Measurements from ENCODE around the gene BCAS3.

Gene BCAS3

DNA sequence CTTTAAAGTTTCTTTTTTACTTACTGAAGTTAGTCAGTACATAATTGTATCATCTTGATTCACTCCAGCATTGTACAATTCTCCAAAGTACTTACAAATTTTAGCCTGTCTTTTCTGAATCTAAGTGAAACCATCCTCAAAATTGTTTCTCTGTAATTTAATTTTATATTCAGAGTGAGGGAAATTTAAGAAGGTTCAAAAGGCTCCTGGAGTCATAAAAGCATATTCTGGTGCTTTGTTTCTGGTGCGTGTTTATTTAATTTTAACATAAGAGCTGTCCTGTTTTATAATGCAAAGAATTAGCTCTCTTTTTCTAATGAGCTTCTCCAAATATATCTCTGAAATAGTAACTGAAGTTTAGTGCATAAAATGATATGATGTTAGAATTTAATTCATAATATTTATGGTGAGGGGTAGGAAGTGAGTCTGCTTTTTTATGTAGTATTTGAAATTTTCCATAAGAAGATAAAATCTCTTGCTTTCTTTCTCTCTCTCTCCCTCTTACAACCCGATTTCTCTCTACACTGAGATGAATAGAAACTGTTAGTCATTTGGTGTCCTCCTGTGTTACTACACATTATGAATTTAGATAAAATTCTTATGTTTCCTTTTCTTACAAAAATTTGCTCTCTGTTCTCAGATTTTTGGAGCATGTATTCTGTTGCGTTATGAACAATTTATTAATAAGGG is 339.8 kb downstream of the BCAS3 start:
- Histone ChIP-seq H3K27me3 (ENCODE audit: insufficient read depth, low read length) (no peaks in the 10 kb centered on the region), H3K79me2 (ENCODE audit: insufficient read depth, low read length) (no peaks in the 10 kb centered on the region), H3K4me2 (ENCODE audit: low read length) (no peak overlapping the region), H3K9ac (ENCODE audit: low read length) (no peak overlapping the region), H2AFZ (ENCODE audit: low read length) (no peak overlapping the region), H3K36me3 (ENCODE audit: insufficient read depth, low read length) (no peaks in the 10 kb centered on the region), H4K20me1 (ENCODE audit: insufficient read depth, low read length) (no peaks in the 10 kb centered on the region), H3K4me1 (ENCODE audit: insufficient read depth, low read length, severe bottlenecking) (no peaks in the 10 kb centered on the region), H3K27ac (ENCODE audit: low read depth, low read length, poor library complexity, severe bottlenecking) (no peak overlapping the region), H3F3A (ENCODE audit: insufficient read depth, low read length) (no peaks in the 10 kb centered on the region), H3K9me3 (ENCODE audit: low read length) (no peaks in the 10 kb centered on the region), H3K9me2 (ENCODE audit: low read depth, low read length) (no peaks in the 10 kb centered on the region), H3K4me3 (ENCODE audit: low read depth, low read length, poor library complexity, severe bottlenecking) (no peak overlapping the region)
- TF ChIP-seq EZH2 (IDR thresholded peaks at IDR 0.05; ENCODE audit: borderline replicate concordance, low read length), result no peak
- TF ChIP-seq, protein P1, sequence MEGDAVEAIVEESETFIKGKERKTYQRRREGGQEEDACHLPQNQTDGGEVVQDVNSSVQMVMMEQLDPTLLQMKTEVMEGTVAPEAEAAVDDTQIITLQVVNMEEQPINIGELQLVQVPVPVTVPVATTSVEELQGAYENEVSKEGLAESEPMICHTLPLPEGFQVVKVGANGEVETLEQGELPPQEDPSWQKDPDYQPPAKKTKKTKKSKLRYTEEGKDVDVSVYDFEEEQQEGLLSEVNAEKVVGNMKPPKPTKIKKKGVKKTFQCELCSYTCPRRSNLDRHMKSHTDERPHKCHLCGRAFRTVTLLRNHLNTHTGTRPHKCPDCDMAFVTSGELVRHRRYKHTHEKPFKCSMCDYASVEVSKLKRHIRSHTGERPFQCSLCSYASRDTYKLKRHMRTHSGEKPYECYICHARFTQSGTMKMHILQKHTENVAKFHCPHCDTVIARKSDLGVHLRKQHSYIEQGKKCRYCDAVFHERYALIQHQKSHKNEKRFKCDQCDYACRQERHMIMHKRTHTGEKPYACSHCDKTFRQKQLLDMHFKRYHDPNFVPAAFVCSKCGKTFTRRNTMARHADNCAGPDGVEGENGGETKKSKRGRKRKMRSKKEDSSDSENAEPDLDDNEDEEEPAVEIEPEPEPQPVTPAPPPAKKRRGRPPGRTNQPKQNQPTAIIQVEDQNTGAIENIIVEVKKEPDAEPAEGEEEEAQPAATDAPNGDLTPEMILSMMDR (IDR thresholded peaks at IDR 0.05; ENCODE audit: low read length), result no peak

DNA sequence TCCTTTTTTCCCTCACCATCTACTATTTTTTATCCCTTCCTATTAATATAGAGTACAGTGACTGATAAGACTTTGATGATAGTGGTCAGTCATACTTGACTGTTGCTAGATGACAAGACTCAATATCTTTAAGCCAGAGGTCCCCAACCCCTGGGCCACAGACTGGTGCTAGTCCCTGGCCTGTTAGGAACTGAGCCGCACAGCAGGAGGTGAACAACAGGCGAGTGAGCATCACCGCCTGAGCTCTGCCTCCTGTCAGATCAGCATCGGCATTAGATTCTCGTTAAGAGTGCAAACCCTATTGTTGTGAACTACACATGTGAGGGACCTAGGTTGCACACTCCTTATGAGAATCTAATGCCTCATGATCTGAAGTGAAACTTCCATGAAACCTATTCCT is 341.3 kb downstream of the BCAS3 start:
- H3K79me2 ChIP-seq (ENCODE audit: insufficient read depth, low read length), result no peaks in the 10 kb centered on the region
- H3K4me2 ChIP-seq (ENCODE audit: low read length), result no peak overlapping the region
- H3K27ac ChIP-seq (ENCODE audit: low read depth, low read length, poor library complexity, severe bottlenecking), result no peak overlapping the region
- H3K4me3 ChIP-seq (ENCODE audit: low read depth, low read length, poor library complexity, severe bottlenecking), result no peak overlapping the region
- H3K27me3 ChIP-seq (ENCODE audit: insufficient read depth, low read length), result no peaks in the 10 kb centered on the region
- TF ChIP-seq, protein P1 (IDR thresholded peaks at IDR 0.05; ENCODE audit: low read length), result no peak
- TF ChIP-seq EZH2 (IDR thresholded peaks at IDR 0.05; ENCODE audit: borderline replicate concordance, low read length), result no peak
- H3K9ac ChIP-seq (ENCODE audit: low read length), result no peak overlapping the region
- no peaks in the 10 kb centered on the region for H3K36me3 ChIP-seq (ENCODE audit: insufficient read depth, low read length)
- H3F3A ChIP-seq (ENCODE audit: insufficient read depth, low read length), result no peaks in the 10 kb centered on the region
- H3K9me2 ChIP-seq (ENCODE audit: low read depth, low read length), result no peaks in the 10 kb centered on the region
- H4K20me1 ChIP-seq (ENCODE audit: insufficient read depth, low read length), result no peaks in the 10 kb centered on the region
- no peaks in the 10 kb centered on the region for H3K4me1 ChIP-seq (ENCODE audit: insufficient read depth, low read length, severe bottlenecking)
- H2AFZ ChIP-seq (ENCODE audit: low read length), result no peak overlapping the region
- no peaks in the 10 kb centered on the region for H3K9me3 ChIP-seq (ENCODE audit: low read length)

DNA sequence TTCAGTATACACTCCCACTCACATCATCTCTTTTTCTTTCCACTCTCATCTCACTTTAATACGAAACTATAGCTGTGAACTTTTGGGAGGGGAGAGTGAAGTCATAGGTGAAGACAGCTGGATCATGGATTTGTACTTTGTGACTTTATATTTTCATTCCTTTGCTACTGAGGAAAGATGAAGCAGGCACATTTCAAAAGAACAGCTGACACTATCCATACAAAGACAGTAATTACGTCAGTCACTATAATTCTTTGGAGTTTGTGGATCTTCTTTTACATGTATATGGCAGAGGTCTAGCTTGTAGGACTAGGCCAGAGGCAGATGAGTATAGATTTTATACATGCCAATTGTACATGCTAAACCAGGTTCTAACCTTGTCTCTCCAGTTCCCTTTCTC is 346.3 kb downstream of the BCAS3 start:
- H3K27me3 ChIP-seq (ENCODE audit: insufficient read depth, low read length), result no peaks in the 10 kb centered on the region
- no peaks in the 10 kb centered on the region for H3K9me2 ChIP-seq (ENCODE audit: low read depth, low read length)
- no peak overlapping the region for H3K4me2 ChIP-seq (ENCODE audit: low read length)
- no peaks in the 10 kb centered on the region for H3F3A ChIP-seq (ENCODE audit: insufficient read depth, low read length)
- TF ChIP-seq, protein P1 (IDR thresholded peaks at IDR 0.05; ENCODE audit: low read length), result no peak
- TF ChIP-seq EZH2 (IDR thresholded peaks at IDR 0.05; ENCODE audit: borderline replicate concordance, low read length), result no peak
- H2AFZ ChIP-seq (ENCODE audit: low read length), result no peak overlapping the region
- no peak overlapping the region for H3K4me3 ChIP-seq (ENCODE audit: low read depth, low read length, poor library complexity, severe bottlenecking)
- 0 out of 2 replicates have a peak, but pooled peaks cover 4% of the 10 kb centered on the region for H3K36me3 ChIP-seq (ENCODE audit: insufficient read depth, low read length)
- H3K9ac ChIP-seq (ENCODE audit: low read length), result no peak overlapping the region
- no peak overlapping the region for H3K27ac ChIP-seq (ENCODE audit: low read depth, low read length, poor library complexity, severe bottlenecking)
- no peaks in the 10 kb centered on the region for H3K9me3 ChIP-seq (ENCODE audit: low read length)
- H4K20me1 ChIP-seq (ENCODE audit: insufficient read depth, low read length), result no peaks in the 10 kb centered on the region
- no peaks in the 10 kb centered on the region for H3K4me1 ChIP-seq (ENCODE audit: insufficient read depth, low read length, severe bottlenecking)
- no peaks in the 10 kb centered on the region for H3K79me2 ChIP-seq (ENCODE audit: insufficient read depth, low read length)

All from OCI-LY1 (cell line).